ENCODE results near the gene VDAC1. TPM values are rescaled to one million over a fixed set of nuclear protein-coding genes. Genes with fewer than 3 reads are reported as not detected.

Gene VDAC1
- total RNA-seq, 1 donor = 277 TPM

GRCh38 chr5:134008266-134008749, 3.5 kb upstream of the VDAC1 start:
- peak; percentile 39 for DNase-seq (ENCODE audit: low read depth)
- H3K4me3 ChIP-seq (ENCODE audit: low read depth, low read length) = no peak overlapping the region
- TF ChIP-seq CTCF (IDR thresholded peaks at IDR 0.05; ENCODE audit: insufficient read depth, low read length) = no peak

- H3K4me3 ChIP-seq (ENCODE audit: low read depth, low read length) = no peak overlapping the region
- TF ChIP-seq CTCF (IDR thresholded peaks at IDR 0.05; ENCODE audit: insufficient read depth, low read length) = no peak
- DNase-seq (ENCODE audit: low read depth) = no peak
These were observed 2.9 kb upstream of the VDAC1 start for GRCh38 chr5:134007581-134008265.

- TF ChIP-seq CTCF (IDR thresholded peaks at IDR 0.05; ENCODE audit: insufficient read depth, low read length) = no peak
- no peak for DNase-seq (ENCODE audit: low read depth)
- peak overlapping the region; percentile 79 for H3K4me3 ChIP-seq (ENCODE audit: low read depth, low read length)
These were observed 1.3 kb upstream of the VDAC1 start for GRCh38 chr5:134006115-134006514.

GRCh38 chr5:134005417-134006061, 764 bp upstream of the VDAC1 start:
- TF ChIP-seq CTCF (IDR thresholded peaks at IDR 0.05; ENCODE audit: insufficient read depth, low read length) = no peak
- H3K4me3 ChIP-seq (ENCODE audit: low read depth, low read length) = peak overlapping the region; percentile 79
- no peak for DNase-seq (ENCODE audit: low read depth)

- DNase-seq (ENCODE audit: low read depth) = peak; percentile 52
- peak overlapping the region; percentile 79 for H3K4me3 ChIP-seq (ENCODE audit: low read depth, low read length)
- no peak for TF ChIP-seq CTCF (IDR thresholded peaks at IDR 0.05; ENCODE audit: insufficient read depth, low read length)
These were observed 754 bp downstream of the VDAC1 start for GRCh38 chr5:134003817-134004625.

GRCh38 chr5:134003064-134003816, 1.5 kb downstream of the VDAC1 start:
- DNase-seq (ENCODE audit: low read depth) = no peak
- peak overlapping the region; percentile 79 for H3K4me3 ChIP-seq (ENCODE audit: low read depth, low read length)
- TF ChIP-seq CTCF (IDR thresholded peaks at IDR 0.05; ENCODE audit: insufficient read depth, low read length) = no peak

Measured in fibroblast of the aortic adventitia (primary cell).